Measurements from ENCODE around the gene PDLIM7.

The PDLIM7 gene

DNA sequence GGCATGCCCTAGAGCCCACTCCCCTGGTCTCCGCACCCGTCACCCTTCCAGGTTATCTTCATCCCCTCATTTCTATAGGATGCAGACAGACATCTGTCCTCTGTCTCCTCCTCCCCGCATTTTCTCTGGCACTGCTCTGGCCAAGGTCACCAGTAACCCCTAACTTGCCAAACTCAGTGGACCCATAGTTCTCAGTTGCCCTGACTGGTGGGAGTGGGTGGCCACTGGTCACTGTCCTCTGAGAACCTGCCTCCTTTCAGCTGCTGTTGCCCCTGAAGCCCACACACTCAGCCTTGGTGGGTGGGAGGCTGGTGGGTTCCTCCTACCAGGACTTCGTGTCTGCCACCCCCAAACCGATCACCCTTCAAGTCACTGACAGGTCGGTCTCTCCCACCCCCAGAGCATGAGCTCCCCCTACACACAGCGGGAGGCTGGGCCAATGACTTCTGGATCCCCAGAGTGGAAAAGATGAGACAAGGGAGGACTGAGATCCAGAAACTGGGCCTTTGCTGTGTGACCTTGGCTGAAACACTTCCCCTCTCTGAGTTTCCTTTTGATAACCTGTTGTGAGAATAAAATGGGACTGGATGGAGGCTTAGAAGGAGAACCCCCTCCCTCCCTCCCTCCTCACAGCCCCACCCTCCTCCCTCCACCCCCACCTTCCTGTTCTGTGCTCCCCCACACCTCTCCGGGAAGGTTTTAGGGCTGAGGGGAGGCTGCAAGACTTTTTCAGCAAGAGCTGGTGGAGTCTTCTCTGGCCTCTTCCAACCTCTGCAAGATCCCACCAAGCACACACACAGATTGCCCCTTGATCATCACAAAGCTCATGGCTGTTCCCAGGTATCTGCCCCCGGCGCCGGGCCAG is 21.6 kb downstream of the PDLIM7 start:
- DNase-seq, result no peak

GRCh38 chr5:177474846-177475562 is 22.4 kb downstream of the PDLIM7 start:
- no peak for DNase-seq

DNA sequence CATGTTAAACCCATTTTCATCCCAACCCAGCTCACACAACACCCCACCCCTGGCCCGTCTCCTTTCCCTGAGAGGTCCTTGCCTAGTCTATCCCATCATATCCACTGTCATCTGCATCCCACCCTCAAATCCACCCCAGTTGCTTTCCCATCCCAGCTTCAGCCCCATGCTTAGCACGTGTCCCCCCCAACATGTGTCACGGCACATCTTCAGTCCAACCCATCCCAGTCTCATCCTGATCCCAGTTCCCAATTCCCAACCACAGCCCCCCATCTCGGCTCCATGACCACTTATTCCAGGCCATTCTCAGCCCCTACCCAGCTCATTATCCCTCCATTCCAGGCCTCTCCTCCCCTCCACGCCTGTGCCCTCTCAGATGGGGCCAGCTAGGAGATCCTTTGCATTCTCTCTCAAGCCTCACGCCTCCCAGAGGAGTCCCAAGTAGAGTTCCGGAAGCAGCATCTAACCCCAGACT is 23.4 kb downstream of the PDLIM7 start:
- DNase-seq, result no peak

DNA sequence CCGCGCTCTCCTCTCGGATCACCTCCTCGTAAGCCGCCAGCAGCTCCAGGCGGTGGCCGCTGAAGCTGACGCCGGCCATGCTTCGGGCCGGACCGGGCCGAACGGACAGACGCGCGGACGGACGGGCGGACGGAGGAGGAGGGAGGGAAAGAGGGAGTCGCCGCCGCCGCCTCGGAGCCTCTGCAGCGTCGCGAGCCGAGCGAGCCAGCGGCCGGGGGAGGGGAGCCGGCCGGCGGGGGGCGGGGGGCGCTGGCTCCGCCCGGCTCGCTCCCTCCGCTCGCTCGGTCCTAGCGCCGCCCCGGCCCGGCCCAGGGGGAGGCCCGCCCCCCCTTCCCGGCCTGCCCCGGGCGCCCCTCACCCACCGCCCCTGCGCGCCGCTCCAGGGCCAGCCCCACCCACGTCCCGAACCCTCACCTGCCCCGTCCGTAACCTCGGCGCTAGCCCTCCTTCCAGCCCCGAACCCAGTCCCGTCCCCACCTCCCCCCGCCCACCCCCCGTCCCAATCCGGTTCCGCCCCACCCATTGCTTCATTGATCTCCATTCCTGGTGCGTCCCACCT is 23.9 kb downstream of the PDLIM7 start, which contains the start of gene DBN1:
Gene DBN1, minus strand, starts transcription at position 192 of the 559 bp plus-strand sequence. Its CDS starts 113 bp downstream, at position 79.
- DNase-seq, result peak in 21 of 58 donors; percentile 12 to 53 (median 31)

GRCh38 chr5:177472460-177473442 is 24.7 kb downstream of the PDLIM7 start:
- DNase-seq, result no peak

GRCh38 chr5:177471610-177472356 is 25.6 kb downstream of the PDLIM7 start:
- no peak for DNase-seq

GRCh38 chr5:177470759-177471536 is 26.5 kb downstream of the PDLIM7 start:
- no peak for DNase-seq

DNA sequence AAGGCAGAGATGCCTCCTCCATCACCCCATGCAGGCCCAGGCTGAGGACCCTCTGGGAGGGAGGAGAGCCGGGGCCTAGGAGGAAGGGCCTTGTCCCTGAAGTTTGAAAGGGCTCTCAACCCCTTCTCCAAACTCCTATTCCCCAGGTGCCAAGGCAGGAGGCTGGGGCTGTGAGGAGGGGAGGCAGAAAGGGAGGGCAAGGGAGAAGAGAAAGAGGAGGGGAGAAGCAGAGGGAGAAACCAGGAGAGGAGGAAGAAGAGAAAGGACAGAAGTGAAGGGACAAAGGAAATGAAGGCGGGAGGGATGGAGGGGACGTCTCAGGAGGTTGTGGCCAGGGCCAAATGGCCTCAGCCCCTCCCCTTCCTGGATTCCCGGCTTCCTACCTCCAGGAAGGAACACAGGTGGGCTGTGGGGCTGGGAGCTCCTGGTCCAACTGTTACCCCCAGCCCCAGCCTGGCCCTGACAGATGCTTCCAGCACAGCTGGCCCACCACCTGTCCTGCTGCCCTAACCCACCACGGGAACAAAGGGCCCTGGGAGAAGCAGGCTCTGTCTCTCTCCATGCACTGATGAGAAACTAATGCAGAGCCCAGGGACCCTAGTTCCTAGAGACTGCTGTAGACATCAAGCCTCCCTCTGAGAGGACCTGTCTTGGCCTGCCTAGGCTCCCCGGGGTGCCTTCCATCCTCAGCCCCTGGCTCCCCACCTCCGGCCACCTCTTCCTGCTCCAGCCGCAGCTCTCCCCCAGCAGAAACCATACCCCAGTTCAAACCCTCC is 27.5 kb downstream of the PDLIM7 start:
- no peak for DNase-seq

DNA sequence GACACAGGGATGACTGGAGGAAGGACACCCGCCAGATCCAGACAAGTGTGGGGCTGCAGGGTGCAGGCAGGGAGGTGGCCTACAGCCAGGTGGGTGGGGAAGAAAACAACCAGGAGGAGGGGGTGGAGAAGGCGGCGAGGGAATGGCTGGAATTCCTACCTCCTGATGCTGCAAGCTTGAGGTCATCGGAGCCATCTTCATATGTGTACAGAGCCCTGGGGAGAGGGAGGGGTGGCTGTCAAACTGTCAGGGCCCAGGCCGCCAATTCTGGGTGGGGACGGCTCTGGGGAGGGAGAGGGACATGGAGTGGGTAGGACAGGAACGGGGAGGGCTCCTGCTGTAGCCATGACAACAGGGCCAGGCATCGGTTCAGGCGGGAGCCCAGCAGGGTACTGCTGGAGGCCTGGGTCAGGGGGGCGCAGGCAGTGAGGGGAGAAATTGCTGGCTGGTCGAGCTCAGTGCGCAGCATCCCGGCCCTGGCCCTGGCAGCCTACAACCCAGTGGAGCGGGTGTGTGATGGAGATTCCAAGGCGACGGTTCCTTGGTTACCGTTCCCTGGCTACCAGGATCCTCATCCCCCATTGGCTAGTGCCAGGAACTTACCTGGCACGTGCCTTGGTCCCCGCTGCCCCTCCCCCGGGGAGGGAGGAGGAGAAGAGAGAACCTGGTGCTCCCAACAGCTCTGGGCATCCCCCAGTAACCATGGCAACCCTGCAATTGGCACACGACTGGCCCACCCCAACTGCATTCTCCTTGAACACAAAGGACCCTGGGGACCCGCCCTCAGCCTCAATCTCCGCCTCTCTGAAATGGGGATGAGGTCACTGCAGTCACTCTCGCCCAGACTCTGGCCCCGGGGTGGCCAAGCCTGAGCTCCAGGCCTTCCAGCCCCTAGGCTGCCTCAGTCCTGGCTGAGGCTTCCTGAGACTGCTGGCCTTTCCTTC is 28.4 kb downstream of the PDLIM7 start:
- peak in 50 of 58 donors; percentile 14 to 90 (median 58) for DNase-seq

- peak in 1 of 58 donors; percentile 33 for DNase-seq
These were observed 29.1 kb downstream of the PDLIM7 start for GRCh38 chr5:177468329-177468684.

GRCh38 chr5:177467436-177467835 is 30.0 kb downstream of the PDLIM7 start:
- DNase-seq, result no peak

GRCh38 chr5:177466861-177467260 is 30.5 kb downstream of the PDLIM7 start:
- no peak for DNase-seq

- no peak for DNase-seq
These were observed 32.4 kb downstream of the PDLIM7 start for GRCh38 chr5:177465044-177465443.

GRCh38 chr5:177462021-177462670 is 35.3 kb downstream of the PDLIM7 start:
- DNase-seq, result no peak

DNA sequence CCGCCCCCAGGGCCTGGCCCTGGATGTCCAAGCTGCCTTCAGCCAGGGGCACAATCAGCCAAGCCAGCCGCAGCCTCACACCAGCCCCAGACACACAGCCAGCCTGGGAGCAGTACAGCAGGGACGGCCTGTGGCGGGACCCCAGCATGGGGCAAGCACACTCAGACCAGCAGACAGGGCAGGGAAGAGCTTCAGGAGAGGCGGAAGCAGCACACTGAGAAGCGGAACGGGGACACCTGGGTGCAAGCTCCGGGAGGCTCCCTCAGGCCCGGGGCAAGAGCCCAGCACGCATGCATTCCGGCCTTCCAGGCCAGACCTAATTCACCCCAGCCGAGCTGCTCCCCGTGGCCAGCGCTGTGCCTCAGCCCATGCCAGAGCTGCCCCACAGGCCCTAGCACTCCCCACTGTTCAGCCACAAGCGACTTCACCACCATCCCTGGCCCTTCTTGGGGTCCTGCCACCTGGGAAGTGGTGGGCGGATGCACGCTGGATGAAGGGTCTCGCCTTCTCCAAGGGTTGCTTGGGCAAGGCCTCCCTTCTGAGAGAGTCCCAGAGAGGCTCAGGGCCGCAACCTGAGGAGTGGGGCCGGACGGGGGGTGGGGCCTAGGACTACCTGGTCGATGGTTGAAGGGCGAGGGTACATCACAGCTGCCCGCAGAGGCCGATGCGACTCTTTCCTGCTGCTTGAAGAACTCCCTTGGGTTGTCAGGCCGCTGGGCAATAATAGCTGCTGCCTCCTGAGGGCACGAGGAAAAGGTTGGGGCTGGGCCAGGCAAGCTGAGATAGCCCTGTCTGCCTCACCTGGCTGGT is 37.4 kb downstream of the PDLIM7 start:
- DNase-seq, result no peak

- DNase-seq, result no peak
These were observed 38.0 kb downstream of the PDLIM7 start for GRCh38 chr5:177459357-177459756.
